ENCODE measurements around the gene SLC13A2.

Gene SLC13A2

GRCh38 chr17:28471531-28472342, 1.7 kb upstream of the SLC13A2 start:
- DNase-seq, result no peak

- DNase-seq, result no peak
Observed at GRCh38 chr17:28472871-28473497, 460 bp upstream of the SLC13A2 start.

- DNase-seq, result no peak
Observed at GRCh38 chr17:28474111-28474531, 677 bp downstream of the SLC13A2 start.

- no peak for DNase-seq
Observed at GRCh38 chr17:28475151-28475900, 1.9 kb downstream of the SLC13A2 start.

- no peak for DNase-seq
Observed at GRCh38 chr17:28476076-28476865, 2.8 kb downstream of the SLC13A2 start.

GRCh38 chr17:28477928-28478327, 4.5 kb downstream of the SLC13A2 start:
- DNase-seq, result no peak

GRCh38 chr17:28478712-28479615, 5.5 kb downstream of the SLC13A2 start:
- DNase-seq, result no peak

GRCh38 chr17:28480278-28480677, 6.8 kb downstream of the SLC13A2 start:
- no peak for DNase-seq

- DNase-seq, result no peak
Observed at GRCh38 chr17:28480799-28481571, 7.5 kb downstream of the SLC13A2 start.

GRCh38 chr17:28482551-28483199, 9.2 kb downstream of the SLC13A2 start:
- no peak for DNase-seq

- no peak for DNase-seq
Observed at GRCh38 chr17:28484296-28484695, 10.9 kb downstream of the SLC13A2 start.

GRCh38 chr17:28485049-28485448, 11.6 kb downstream of the SLC13A2 start:
- no peak for DNase-seq

GRCh38 chr17:28487881-28488532, 14.6 kb downstream of the SLC13A2 start:
- no peak for DNase-seq

- DNase-seq, result no peak
Observed at GRCh38 chr17:28488533-28489276, 15.3 kb downstream of the SLC13A2 start.

GRCh38 chr17:28491286-28491685, 17.8 kb downstream of the SLC13A2 start:
- DNase-seq, result no peak

- DNase-seq, result no peak
Observed at GRCh38 chr17:28491860-28492259, 18.4 kb downstream of the SLC13A2 start.

GRCh38 chr17:28492352-28493310, 19.2 kb downstream of the SLC13A2 start:
- DNase-seq, result no peak

GRCh38 chr17:28493460-28493859, 20.0 kb downstream of the SLC13A2 start:
- no peak for DNase-seq

All from CD4-positive, alpha-beta T cell treated with Interleukin-10 for 1 hour (primary cell).